Gastroesophageal sphincter (tissue), 4 donors: ENCODE measurements around the gene CLP1. TPM values are rescaled to one million over a fixed set of nuclear protein-coding genes. Genes with fewer than 3 reads are reported as not detected.

Source experiments
- ATAC-seq: fragments of 150-250 bp; one replicate; pipeline ENCODE4 v1.9.1; 2016; ENCODE audit warnings: mild to moderate bottlenecking, moderate library complexity
- H3K27ac ChIP-seq, 4 donors: fragments of 200-600 bp; sonication (generic) in 3 of 4; 1 replicate in 3 of 4; 2 replicates in 1 of 4; pipeline ENCODE4 v1.5.1; 2016 to 2019
- H3K27me3 ChIP-seq: fragments of 200-600 bp; sonication (generic); one replicate; pipeline ENCODE4 v1.5.1; 2019
- H3K36me3 ChIP-seq, 2 donors: fragments of 200-600 bp; sonication (generic); one replicate each; pipeline ENCODE4 v1.5.1; 2019; ENCODE audit warnings: control low read depth in 1 of 2
- H3K4me1 ChIP-seq, 3 donors: fragments of 200-600 bp; sonication (generic); 1 replicate in 2 of 3; 2 replicates in 1 of 3; pipeline ENCODE4 v1.5.1; 2016 to 2019; ENCODE audit warnings: control low read depth in 2 of 3
- H3K4me3 ChIP-seq, 2 donors: fragments of 200-600 bp; sonication (generic); one replicate each; pipeline ENCODE4 v1.5.1; 2019; ENCODE audit warnings: mild to moderate bottlenecking in 1 of 2, moderate library complexity in 1 of 2
- H3K9me3 ChIP-seq, 3 donors: fragments of 200-600 bp; sonication (generic); one replicate each; pipeline ENCODE4 v1.5.1; 2017 to 2019; ENCODE audit warnings: control low read depth in 2 of 3
- CTCF ChIP-seq, 4 experiments: fragments of 200-600 bp in 2 of 4; fragments of 450-650 bp in 2 of 4; sonication (generic) in 1 of 4; IDR thresholded peaks; one replicate each; pipeline ENCODE4 v1.5.1; 2017 to 2019; ENCODE audit warnings: antibody characterized with exemption in 4 of 4, mild to moderate bottlenecking in 2 of 4, moderate library complexity in 2 of 4
- EP300 ChIP-seq: sonication (generic); formaldehyde crosslinking; IDR thresholded peaks from one replicate; pipeline ENCODE4 v1.6.1; 2017; ENCODE audit warnings: antibody characterized with exemption, mild to moderate bottlenecking
- POLR2A ChIP-seq, 2 donors: fragments of 450-650 bp; IDR thresholded peaks; one replicate each; pipeline ENCODE4 v1.6.1; 2017; ENCODE audit warnings: antibody characterized with exemption in 2 of 2, mild to moderate bottlenecking in 2 of 2, moderate library complexity in 1 of 2
- POLR2AphosphoS5 ChIP-seq: sonication (generic); formaldehyde crosslinking; IDR thresholded peaks from one replicate; pipeline ENCODE4 v1.6.1; 2017; ENCODE audit warnings: antibody characterized with exemption
- WGBS, 2 donors: methylation state at CpG; one replicate each; pipeline ENCODE4 v1.1.5; 2018; ENCODE audit warnings: low coverage in 1 of 2; 5-methylcytosine and 5-hydroxymethylcytosine counted together
- total RNA-seq, 4 donors: library from RNA; depleted of rRNA; stranded (reverse); fragments of >200 nt; gene quantifications; one replicate each; pipeline ENCODE4 v1.1.0, GENCODE V29; 2016

Gene CLP1
- total RNA-seq, 4 donors from 2014 or later: 11.4 to 21.7 (median 16.6) TPM

DNA sequence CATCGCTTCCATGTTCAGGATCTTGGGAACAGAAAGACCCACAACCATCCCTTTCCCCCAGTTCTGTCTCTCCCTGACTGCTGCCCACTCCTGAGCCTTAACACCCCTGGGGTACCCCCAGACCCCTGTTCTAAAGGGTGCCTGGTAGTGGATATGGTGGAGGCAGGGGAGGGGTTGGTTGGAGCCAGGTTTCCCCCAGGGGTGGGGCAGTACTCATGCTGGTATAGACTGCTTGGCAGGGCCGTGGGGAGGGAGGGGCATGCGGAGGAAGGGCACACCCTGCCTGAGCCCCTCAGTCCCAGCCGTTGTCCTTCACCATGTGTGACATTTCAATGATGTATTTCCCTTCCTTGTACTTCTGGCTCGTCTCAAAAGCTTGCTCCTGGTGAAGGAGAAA is 11.9 kb upstream of the CLP1 start:
- H3K27me3 ChIP-seq: peaks cover 46% of the 10 kb centered on the region
- H3K4me3 ChIP-seq: no peak overlapping the region
- WGBS, 2 donors: 0 to 13% methylated on average over 1 to 2 of the region's 5 CpGs
- no peaks in the 10 kb centered on the region for H3K36me3 ChIP-seq
- TF ChIP-seq CTCF (IDR thresholded peaks at IDR 0.05) (no peak), POLR2AphosphoS5 (no peak), EP300 (no peak), POLR2A (IDR thresholded peaks at IDR 0.05) (no peak)
- no peaks in the 10 kb centered on the region for H3K9me3 ChIP-seq
- peak overlapping the region in 3 of 4 donors; percentile 49 to 58 (median 52) for H3K27ac ChIP-seq
- no peak for ATAC-seq
- peaks cover 0 to 75% (median 46%) of the 10 kb centered on the region in 3 donors for H3K4me1 ChIP-seq

GRCh38 chr11:57646194-57646798 is 11.3 kb upstream of the CLP1 start:
- Histone ChIP-seq H3K9me3 (no peaks in the 10 kb centered on the region), H3K4me3 (no peak overlapping the region), H3K27me3 (peaks cover 52% of the 10 kb centered on the region), H3K4me1 (peaks cover 0 to 69% (median 41%) of the 10 kb centered on the region in 3 donors), H3K27ac (peak overlapping the region in 2 of 4 donors; percentile 49 to 58), H3K36me3 (no peaks in the 10 kb centered on the region)
- ATAC-seq: no peak
- TF ChIP-seq POLR2A (IDR thresholded peaks at IDR 0.05) (no peak), POLR2AphosphoS5 (no peak), CTCF (IDR thresholded peaks at IDR 0.05) (no peak), EP300 (no peak)
- 7 to 70% methylated on average over 3 of the region's 10 CpGs for WGBS, 2 donors

GRCh38 chr11:57646799-57647303 is 10.7 kb upstream of the CLP1 start:
- TF ChIP-seq CTCF (IDR thresholded peaks at IDR 0.05) (no peak), POLR2A (IDR thresholded peaks at IDR 0.05) (no peak), EP300 (no peak), POLR2AphosphoS5 (no peak)
- Histone ChIP-seq H3K27me3 (peaks cover 57% of the 10 kb centered on the region), H3K27ac (peak overlapping the region in 1 of 4 donors; percentile 2), H3K36me3 (no peaks in the 10 kb centered on the region), H3K4me1 (peaks cover 0 to 64% (median 41%) of the 10 kb centered on the region in 3 donors), H3K9me3 (no peaks in the 10 kb centered on the region), H3K4me3 (no peak overlapping the region)
- WGBS, 2 donors: 0 to 6% methylated on average over 7 to 10 of the region's 23 CpGs
- no peak for ATAC-seq

GRCh38 chr11:57647372-57647771 is 10.2 kb upstream of the CLP1 start:
- no peak overlapping the region for H3K4me3 ChIP-seq
- H3K9me3 ChIP-seq: no peaks in the 10 kb centered on the region
- 0 to 11% methylated on average over 1 to 6 of the region's 10 CpGs for WGBS, 2 donors
- H3K27ac ChIP-seq: peak overlapping the region in 1 of 4 donors; percentile 2
- H3K4me1 ChIP-seq: peaks cover 0 to 63% (median 41%) of the 10 kb centered on the region in 3 donors
- no peak for ATAC-seq
- H3K27me3 ChIP-seq: peaks cover 62% of the 10 kb centered on the region
- no peak for TF ChIP-seq POLR2AphosphoS5
- TF ChIP-seq CTCF (IDR thresholded peaks at IDR 0.05): no peak
- no peak for TF ChIP-seq EP300
- no peak for TF ChIP-seq POLR2A (IDR thresholded peaks at IDR 0.05)
- H3K36me3 ChIP-seq: no peaks in the 10 kb centered on the region
